ENCODE results near the gene MED12L.

GRCh38 chr3:151331696-151332095, 246.2 kb downstream of the MED12L start:
- TF ChIP-seq CTCF (IDR thresholded peaks at IDR 0.05; ENCODE audit: low read length) (no peak), EZH2 (IDR thresholded peaks at IDR 0.05; ENCODE audit: borderline replicate concordance, low read length) (no peak)
